ENCODE data around the gene ATXN10.

ATXN10 gene

DNA sequence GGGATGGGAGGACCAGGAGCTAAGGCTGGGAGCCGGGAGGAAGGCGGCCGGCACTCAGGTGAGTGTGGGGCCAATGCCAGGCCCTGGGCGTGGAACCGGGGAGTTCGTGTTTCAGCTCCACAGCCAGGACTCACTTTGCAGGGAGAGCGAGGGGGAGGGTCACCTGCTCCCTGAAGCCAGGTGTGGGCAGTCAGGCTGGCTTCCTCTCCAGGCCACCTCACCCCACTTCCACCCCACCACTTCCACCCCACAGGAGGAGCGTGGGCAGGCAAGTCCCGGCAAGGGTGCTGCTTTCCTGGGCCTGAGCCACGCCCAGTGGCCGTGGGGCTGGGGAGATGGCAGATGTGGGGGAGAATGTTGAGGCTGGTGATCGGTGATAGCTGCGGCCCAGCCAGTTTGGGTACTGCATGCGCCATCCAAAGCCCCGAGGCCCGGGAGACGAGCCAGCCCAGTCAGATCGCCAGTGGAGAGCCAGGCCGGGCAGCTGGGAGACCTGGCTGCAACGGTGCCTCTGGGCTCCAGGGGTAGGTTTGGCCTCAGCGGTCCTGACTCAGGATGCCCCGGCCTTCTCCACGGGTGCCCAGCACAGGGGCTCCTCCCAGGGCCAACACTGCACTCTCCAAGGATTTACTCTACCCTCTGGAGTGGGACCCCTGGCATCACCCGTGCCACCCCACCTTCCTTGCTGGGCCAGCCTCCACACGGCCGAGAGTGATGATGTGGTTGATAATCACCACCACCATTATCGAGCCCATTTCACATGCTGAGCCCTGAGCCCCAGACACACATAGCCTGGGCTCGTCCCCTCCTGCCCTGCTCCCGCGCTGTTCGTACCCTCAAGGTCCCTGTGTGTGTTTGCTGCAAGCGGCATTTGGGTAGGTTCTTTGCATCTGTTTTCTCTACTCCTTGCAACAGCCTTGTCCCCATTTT lies 211.5 kb downstream of the ATXN10 start:
- no peak for DNase-seq

DNA sequence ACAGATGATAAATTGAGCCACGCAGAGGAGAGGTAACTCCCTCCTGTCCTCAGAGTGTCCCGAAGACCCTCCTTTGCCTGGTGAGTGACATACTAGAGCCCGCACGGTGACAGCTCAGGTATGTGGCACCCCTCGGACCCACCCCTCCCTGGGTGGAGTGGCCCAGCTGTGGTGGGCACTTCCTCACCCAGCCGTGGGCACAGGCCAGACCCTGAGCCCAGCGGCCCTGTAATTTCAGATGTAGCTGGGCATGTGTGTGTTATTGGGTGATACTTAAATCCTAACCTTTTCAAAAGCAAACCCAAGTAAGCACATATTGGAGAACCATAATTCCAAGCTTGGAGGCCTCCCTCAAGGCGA lies 212.2 kb downstream of the ATXN10 start:
- no peak for DNase-seq

DNA sequence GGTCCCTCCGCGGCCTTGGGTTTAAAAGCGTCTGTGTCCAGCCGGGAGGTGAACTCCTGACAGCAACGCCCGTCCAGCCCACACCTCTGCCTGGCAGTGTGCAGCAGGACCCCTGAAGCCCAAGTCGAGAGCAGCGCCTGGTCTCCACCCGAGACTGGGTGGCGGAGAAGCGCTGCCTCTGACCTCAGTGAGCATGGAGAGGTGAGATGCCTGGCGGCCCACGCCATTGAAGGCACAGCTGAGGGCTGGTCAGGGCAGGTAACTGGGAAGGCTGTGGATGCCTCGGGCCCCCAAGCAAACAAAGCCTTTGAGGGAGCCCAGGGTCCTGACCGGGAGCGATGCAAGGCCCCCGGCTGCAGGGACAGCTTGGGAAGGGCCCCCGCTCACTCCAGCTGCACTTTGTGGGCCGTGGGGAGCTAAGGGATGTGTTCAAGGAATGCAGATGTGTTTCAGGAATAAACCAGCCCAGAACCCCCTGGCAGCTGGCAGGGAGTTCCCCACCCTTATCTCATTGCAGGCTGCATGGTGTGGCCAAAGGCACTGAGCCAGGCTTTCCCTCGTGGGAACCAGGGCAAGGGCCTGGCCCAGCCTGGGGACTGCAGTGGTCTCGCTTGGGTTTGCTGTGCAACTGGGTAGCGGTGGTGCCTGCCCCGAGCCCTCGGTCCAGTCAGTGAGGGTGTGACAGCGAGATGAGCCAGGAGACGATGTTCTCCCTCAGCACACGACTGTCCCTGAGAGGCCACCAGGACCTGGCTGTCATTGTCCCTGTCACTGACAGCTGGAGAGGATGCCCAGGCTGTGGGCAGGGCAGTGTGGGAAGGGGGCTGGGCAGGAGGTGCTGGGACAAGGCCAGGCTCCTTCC lies 212.8 kb downstream of the ATXN10 start:
- DNase-seq, result no peak

DNA sequence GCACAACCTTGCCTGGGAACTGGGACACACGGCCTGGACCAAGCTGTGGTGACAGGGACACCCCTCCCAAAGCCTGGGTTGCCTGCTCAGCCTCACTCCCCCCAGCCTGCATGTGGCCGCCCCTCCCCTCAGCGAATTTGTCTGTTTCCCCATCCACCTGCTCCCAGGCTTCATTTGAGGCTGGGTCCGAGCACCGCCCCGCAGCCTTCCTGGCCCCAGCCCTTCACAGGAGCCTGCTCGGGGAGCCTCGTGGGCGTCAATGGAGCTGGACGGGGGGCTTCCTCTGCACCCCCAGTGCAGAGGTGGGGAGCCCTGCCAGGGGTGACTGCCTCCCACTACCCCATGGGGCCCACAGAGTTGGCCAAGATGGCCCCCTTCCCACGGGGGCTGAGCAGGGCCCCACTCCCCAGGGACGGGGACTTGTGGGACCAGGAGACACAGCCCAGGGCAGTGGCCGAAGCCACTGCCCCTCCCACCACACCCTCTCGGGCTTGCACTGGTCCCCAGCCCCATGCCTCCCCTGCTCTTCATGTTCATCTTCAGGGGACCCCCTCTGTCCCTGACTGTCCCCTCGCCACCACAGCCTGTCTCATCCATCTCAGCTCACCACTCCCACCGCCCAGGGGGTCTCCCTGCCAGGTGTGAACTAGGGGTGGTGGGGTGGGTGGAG lies 213.7 kb downstream of the ATXN10 start:
- DNase-seq, result no peak

DNA sequence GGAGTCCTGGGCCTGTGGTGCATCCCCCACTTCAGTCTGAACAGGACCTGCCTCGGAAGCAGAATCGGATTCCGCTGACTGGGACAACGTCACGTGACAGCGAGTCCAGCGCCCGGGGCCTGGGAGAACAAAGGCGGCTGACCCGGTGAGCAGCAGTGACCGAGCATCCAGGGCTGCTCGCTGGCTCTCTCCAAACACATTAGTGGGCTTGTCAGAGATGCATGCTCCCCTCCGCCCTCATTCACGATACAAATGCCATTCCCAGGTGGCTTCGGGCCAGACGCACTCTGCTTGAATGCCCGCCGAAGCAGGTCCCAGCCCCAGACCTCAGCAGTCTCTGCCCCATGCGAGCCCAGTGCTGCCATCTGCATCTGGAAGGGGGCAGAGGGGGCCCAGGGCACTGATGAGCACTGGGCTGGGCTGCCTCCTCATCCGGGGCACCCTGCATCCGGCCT lies 214.3 kb downstream of the ATXN10 start:
- DNase-seq, result no peak

DNA sequence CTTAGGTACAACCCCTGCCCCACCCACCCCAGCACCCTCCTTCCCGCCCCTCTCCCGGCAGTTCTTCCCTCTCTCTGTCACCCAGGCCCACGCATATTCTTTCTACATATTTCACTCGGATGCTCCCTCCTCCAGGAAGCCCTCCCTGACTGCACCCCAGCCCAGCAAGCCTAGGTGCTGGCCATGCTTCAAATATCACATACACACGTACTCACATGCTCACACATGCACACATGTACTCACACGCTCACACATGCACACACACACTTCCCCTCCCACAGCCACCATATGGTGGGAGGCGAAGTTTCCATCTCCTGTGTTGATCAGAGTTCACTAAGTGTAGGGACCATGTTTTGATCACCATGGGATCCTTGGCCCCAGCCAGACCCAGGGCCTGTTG lies 214.9 kb downstream of the ATXN10 start:
- DNase-seq, result no peak

DNA sequence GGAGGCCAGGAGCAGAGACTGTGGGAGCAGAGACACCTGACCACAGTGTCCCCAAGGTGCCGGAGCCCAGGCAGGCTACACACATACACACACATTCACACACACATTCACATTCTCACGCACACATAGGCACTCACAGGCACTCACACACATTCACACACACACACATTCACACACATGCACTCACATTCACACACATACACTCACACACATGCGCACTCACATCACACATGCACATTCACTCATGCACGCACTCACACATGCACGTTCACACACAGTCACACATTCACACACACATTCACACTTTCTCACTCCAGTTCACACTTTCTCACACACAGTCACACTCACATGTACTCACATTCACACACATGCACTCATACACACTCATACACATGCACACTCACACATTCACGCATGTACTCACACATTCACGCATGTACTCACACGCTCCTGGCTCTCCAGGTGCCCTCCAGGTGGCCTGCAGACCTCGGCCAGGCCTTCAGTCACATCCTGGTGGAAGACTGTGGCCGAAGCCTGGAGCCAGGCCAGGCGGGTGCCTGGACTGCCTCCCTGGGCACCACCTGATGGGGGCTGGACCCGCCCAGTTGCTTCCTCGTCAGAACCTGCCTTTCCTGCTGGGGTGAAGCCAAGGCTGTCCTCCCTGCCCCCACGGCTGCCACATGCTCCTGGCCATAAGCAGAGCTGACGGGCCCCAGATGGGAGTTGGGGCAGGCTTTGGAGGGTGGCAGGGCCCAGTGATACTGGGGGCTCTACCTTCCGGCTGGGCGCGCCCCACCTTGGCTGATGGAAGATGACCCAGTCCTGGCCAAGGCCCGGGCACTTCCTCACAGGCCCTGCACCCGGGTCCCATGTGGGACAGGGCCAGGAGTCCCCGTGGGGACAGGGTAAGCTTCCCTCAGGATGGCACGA lies 215.8 kb downstream of the ATXN10 start:
- no peak for DNase-seq

DNA sequence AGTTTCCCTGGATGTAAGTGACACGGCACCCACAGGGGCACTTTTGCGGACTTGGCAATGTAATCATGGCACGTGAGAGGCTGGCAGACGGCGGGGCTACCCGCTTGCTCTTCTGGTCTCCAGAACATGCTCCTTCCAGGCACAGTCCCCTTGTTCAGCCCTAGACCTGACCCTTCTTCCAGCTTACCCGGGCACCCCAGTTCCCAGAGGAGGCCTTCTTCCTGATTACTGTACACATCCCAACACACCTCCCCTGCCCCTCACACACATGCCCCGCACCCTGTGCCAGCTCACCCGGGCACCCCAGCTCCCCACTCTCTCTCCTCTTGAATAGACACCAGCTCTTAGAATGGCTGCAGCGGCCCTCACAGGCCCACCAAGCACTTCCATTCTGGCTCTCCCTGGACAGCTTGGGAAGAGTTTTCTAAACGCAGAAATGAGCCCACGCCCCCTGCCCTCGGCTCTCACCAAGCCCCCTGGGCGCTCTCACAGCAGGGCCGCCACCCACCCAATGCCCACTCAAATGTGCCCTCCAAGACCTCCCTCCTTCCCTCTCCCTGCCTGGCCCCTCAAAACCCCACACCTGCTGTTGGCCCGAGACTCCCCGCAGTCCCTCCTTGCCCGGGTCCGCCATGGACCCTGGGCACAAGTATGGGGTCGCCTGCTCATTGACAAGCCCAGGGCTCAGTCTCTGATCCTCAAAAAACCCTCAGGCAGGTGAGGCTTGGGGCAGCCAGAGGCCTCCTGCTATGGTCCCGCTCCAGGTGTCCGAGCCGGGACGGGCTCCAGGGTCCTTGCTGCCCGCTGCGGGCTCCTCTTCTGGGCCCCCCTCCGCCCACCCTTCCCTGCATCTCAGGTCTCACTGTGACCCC lies 216.8 kb downstream of the ATXN10 start:
- DNase-seq, result no peak

DNA sequence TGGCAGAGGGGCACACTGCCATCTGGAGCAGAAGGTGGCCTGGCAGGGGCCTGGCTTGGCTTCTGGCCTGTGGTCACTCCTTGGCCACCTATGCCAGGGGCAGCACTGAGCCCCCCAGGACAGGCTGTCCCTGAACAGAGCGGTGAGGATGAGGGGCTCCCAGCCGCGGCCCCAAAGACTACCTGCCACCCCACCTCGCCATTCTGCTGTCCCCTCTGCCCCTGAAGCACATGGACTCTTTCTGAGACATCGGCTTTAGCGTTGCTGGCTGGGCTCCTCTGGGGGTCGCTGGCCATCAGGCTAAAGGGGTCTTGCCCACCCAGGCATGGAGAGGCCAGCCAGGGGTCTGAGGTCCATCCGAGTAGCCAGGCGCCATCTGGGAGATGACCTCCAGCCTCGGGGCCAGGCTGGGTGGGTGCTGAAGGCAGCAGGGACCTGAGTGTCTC lies 217.5 kb downstream of the ATXN10 start:
- no peak for DNase-seq

DNA sequence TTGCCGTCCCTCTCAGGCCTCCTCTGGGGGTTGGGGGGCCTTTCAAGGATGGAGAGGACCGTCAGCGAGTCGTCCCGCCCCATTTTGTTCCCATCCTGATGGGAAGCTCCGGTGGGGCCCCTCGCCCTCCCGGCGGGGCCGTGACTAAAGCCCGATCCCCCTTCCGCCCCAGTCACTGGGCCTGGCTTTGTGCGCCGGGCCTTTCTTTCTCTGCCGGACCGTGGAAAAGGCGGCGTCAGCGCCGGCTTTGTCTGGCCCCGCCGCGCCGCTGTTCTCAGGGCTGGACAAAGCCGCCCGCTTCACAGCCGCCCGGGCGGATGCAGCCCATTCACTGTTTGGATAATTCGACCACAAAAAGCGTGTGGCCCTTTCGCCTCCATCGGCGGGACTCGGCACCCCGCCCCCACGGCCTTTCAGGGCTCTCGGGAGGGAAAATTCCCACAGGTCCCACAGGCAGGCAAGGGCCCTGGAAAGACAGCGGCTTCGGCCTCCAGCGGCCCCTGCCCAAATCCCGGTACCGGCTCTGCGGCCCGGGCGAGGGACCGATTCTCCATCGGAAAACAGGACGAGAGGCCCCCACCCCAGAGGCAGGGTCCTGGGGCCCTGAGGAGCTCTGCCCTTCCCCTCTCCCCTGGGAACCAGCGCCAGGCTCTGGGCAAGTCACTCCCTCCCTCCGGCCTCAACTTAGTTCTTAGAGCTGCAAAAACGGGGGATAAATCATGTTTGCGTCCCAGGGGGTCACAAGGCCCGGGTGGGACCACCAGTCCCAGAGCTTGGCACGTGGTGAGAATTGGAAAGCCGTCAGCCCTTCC lies 218.1 kb downstream of the ATXN10 start:
- no peak for DNase-seq

DNA sequence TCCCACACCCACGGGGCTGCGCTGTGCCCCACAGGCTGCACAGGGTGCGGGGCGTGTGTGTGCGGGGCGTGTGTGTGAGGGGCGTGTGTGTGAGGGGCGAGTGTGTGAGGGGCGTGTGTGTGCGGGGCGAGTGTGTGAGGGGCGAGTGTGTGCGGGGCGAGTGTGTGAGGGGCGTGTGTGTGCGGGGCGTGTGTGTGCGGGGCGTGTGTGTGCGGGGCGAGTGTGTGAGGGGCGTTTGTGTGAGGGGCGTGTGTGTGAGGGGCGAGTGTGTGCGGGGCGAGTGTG lies 218.7 kb downstream of the ATXN10 start:
- no peak for DNase-seq

DNA sequence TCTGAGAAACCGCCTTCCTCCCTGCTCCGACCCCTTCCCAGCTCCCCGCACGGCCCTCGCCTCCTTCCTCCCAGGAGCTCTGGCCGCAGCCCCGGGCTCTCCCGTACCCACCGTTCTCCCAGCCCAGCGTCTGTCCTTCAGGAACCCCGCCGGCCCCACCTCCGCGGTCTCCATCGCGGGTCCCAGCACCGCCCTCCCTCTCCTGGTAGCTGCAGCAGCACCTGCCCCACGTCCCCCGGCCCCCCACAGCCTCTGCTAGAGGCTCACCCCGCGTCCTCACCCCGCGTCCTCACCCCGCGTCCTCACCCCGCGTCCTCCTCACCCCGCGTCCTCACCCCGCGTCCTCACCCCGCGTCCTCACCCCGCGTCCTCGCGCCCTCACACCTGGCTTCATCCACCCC lies 219.4 kb downstream of the ATXN10 start:
- DNase-seq, result no peak

DNA sequence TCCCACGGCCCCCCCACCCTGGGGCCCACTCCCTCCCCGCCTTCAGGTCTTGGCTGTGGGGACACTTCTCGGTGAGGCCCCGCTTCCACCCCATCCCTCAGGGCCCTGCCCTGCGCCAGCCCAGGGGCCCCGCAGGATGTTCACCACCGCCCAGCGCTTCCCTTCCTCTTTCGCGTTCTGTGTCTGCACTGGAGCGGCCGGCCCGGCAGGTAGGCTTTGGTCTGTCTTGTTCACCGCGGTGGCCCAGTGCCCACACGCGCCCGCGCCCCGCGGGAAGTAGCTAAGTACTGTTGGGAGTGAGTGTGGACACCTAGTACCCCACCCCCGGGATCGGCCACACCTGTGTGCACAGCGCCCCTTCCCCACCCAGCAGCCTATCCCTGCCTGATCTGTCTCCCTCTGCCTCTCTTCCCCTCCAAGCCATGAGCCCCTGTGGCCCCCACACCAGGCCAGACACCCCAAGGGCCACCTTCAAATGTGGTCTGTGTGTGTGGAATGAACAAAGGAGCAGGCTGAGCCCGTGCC lies 219.9 kb downstream of the ATXN10 start:
- DNase-seq, result no peak

DNA sequence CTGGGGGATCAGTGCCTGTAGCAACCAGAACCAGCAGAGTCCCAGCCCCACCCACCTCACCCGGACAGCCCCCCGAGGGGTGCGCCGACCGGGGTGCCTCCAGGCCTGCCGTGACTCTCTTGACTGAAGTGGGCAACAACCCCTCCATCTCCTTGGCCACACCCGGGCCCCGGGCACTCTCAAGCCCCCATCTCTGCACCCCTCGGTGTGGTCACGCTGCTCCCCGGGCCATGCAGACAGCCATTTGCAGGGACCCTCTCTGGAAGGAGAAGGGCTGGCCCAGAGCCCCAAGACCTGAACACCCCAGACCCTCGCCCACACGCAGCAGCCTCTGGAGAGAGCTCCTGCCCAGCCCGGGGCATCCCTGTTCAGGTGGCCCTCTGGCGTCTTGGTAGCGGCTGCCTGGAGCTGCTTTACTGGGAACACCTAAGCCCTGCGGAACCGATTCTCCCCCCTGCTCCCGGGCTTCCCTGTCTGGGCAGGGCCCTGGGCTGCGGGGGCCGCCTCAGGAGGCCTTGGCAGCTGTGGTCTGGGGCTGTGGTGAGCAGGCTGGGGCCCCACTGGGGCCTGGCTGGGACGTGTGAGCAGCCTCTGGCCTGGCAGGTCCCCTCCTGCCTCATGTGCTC lies 220.5 kb downstream of the ATXN10 start:
- DNase-seq, result no peak

DNA sequence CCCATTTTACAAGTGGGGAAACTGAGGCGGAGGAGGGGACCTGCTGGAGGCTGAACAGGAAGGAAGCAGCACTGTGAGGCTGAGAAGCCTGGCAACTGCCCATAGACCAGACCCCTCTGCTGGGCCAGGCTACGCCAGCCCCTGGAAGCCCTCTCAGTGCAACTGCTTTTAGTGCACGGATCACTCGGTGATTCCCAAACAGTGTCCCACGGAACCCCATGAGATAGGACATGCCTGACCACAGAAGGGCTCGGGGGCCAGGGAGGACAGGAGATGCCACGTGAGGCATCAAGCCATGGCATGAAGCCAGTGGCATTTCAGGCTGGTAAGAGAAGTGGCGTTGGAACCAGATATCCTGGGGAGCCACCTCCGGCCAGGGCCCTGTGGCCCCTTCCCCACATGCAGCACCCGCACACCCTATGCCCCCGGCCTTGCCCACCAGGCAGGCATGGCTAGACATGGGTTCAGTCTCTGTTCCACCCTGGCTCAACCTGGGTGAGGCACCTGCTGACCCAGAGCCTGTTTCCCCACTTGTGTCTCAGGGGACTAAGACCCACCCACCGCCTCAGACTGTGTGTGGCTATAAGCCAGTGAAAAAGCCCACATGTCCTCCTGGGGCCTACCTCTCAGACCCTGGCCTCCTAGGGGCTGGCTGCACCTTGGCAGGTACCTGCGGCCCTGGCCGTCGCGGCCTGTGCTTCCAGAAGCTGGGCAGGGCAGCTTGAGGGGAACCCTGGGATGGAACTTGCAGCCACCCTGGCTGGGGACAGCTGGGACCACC lies 221.2 kb downstream of the ATXN10 start:
- DNase-seq, result no peak

DNA sequence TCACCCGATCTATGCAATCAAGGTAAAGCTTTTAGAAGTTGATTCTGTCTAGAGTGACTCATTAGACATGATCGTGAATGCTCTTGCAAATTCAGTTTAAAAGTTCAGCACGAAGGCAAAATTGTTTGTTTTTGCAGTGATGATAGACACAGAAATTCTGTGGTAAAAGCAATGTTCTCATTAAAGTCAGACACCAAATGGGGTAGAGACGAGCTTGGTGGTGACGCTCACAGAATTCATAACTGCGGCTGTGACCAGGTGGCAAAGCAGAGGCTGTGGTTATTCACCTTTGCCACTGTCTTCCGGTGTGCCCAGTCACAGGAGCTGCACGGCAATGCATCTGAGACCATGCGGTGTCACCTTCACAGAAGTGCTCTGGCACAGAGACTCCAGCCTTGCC lies 221.9 kb downstream of the ATXN10 start:
- DNase-seq, result peak; percentile 13

Data from central memory CD4-positive, alpha-beta T cell (primary cell).